HG02970 (cell line): ENCODE results near the gene SLC30A9.

Experiments
- ATAC-seq: cut with Tn5 transposase; IDR thresholded peaks from one replicate; pipeline ENCODE4 v1.9.1; 2021; ENCODE audit warnings: mild to moderate bottlenecking, moderate library complexity, moderate number of reproducible peaks; ENCODE audit not compliant: unreplicated experiment, low FRiP score

SLC30A9 gene

DNA sequence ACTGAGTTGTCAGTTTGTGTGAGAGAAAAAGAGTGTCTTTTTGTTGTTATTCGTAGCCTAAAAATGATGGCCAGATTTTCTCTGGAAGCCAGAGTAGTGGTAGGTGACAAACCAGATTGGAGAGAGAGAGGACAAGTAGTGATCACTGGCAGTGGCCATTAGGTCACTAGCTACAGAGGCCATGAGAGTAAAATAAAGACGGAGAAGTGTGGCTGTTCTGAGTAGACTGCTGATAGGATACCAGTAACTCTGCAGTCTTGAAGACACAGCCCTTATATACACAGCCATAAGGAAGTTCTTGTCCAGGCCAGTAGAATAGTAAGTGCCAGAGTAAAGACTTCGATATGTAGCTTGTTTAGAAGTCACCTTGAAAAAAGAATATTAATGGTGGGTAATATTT is 7.7 kb downstream of the SLC30A9 start:
- ATAC-seq = no peak

- ATAC-seq = no peak
Observed at GRCh38 chr4:41999321-41999720, 9.0 kb downstream of the SLC30A9 start.

GRCh38 chr4:42008011-42008786 is 17.9 kb downstream of the SLC30A9 start:
- no peak for ATAC-seq

DNA sequence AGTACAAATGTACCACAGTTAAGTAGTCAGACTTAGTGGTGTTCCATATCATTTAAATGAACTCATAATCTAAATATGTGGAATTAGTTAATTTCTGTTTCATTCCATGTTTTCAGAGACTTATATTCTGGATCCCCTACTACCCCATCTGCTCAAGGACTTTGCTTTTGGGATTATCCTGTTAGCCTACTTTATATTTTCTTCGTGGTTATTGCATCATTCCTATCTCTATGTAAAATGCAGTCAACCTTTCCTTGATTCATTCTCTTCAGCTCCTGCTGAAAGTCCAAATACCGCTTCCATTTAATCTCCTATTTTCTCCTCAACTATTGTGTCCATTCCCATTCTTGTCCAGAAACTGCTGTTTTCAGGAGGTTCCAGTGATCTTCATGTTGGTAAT is 25.1 kb downstream of the SLC30A9 start:
- ATAC-seq = no peak

GRCh38 chr4:42018451-42018850 is 28.1 kb downstream of the SLC30A9 start:
- ATAC-seq = no peak

DNA sequence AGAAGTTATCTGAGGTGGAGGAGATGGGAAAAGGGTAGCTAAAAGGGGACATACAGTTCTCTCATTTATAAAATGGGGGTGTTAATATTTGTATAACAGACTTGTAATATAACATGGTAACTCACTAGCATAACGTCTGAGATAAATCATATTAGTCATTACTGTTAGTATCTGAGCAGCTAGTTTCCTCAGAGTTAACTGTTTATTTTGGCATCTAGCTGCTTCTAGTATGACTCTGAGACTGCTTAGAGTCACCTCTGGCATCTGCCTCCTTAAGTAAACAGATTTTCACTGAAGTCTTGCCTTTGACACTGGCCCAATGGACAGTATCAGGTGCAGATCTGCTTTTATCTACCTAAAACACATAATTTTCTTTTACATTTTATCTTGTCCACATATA is 58.1 kb downstream of the SLC30A9 start:
- ATAC-seq = no peak

- no peak for ATAC-seq
Observed at GRCh38 chr4:42050516-42051249, 60.4 kb downstream of the SLC30A9 start.

DNA sequence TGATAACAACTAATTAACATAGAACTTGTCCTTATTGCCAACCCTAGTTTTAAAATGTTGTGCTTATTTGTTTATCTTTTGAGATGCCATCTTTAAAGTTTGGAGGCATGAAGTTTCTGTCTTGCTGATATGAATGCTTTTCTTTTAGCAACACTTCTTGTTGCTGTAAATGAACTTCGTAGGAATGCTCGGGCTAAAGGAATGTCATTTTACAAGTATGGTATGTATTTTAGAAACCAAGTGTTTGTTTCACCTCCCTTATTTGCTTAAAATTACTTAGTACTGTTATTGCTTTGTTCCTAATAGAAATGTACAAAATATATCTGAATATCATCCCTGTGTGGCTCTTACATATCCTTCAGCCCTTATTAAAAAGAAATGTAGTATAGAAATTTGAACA is 76.1 kb downstream of the SLC30A9 start:
- no peak for ATAC-seq

GRCh38 chr4:42067264-42067663 is 76.9 kb downstream of the SLC30A9 start:
- no peak for ATAC-seq

DNA sequence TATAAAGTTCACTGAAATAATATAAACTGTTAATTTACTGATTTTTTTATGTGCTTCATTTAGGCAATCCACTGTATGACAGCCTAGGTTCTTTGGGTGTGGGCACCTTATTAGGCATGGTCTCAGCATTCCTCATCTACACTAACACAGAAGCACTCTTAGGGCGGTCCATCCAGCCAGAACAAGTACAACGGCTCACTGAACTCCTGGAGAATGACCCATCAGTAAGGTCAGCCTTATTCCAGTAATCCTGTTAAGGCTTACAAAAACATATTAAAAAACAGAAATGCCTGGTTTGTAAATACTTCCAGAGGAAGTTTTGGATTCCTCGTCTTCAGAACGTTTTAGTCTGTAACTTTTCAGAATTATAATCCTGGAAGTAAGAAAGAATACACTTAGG is 80.1 kb downstream of the SLC30A9 start:
- no peak for ATAC-seq

DNA sequence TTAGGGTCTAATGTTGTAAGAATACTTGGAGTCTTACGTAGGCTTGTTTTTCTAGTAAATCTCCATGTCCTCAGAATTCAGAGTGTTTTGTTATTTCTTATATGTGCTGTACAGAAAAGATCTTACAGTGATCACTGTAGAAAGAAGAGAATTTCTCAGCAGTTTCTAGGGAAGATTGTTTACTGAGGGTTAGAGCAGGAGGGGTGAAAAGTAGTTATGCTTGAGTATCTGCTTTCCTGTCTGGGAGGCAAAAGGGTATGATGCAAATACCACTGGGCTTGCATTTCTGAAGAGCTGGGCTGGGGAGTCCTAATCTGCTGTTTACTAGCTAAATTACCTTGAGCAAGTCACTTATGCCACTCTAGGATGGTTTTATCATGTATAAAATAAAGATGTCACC is 84.0 kb downstream of the SLC30A9 start:
- no peak for ATAC-seq

GRCh38 chr4:42078184-42078801 is 88.0 kb downstream of the SLC30A9 start:
- peak; percentile 63 for ATAC-seq

DNA sequence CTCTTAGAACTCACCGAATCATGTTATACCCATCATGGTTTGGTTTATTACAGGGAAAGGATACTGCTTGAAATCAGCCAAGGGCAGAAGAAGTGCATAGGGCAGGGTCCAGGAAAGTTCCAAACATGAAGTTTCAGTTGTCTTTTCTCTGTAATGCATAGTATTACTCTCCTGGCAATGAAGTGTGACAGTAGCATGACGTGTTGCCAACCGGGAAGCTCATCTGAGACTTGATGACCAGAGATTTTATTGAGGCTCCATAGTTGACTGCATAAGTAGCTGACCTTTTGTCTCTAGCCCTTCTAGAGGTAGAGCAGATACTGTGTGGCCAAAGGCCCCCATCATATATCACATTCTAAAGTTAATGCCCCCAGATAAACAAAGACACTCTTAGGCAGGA is 90.0 kb downstream of the SLC30A9 start:
- no peak for ATAC-seq

DNA sequence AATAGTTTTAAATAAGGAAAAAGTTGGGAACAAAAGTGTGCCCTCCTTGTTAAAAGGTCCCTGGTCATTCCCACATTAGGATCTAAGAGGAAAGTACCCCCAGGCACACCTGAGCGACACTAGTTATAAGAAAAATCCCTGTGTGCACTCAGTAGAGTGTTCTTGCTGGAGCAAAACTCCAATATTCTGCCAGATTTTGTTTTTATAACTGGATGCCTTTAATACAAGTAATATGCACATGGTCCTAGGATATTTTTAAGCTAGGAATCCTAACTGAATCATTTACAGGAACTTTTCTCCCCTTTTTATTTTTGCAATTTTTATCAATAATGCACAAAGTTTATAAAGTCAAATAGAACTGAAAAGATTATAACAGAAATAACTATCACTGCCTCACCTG is 93.5 kb downstream of the SLC30A9 start:
- ATAC-seq = no peak

- no peak for ATAC-seq
Observed at GRCh38 chr4:42088386-42088785, 98.1 kb downstream of the SLC30A9 start.

DNA sequence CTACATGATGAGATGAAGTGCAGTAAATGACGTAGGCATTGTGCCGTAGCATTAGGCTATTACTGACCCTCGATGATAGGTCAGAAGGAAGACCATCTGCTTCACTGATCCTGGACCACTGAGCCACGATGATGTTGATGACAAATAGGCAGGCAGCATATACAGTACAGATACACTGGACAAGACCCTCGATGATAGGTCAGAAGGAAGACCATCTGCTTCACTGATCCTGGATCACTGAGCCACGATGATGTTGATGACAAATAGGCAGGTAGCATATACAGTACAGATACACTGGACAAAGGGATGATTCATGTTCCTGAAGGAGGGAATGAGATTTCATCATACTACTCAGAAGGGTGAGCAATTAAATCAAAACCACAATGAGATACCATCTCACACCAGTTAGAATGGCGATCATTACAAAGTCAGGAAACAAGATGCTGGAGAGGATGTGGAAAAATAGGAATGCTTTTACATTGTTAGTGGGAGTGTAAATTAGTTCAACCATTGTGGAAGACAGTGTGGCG is 111.2 kb downstream of the SLC30A9 start:
- no peak for ATAC-seq

- no peak for ATAC-seq
Observed at GRCh38 chr4:42104521-42104920, 114.2 kb downstream of the SLC30A9 start.

GRCh38 chr4:42112846-42113245 is 122.5 kb downstream of the SLC30A9 start:
- no peak for ATAC-seq

- ATAC-seq = no peak
Observed at GRCh38 chr4:42119886-42120285, 129.6 kb downstream of the SLC30A9 start.

DNA sequence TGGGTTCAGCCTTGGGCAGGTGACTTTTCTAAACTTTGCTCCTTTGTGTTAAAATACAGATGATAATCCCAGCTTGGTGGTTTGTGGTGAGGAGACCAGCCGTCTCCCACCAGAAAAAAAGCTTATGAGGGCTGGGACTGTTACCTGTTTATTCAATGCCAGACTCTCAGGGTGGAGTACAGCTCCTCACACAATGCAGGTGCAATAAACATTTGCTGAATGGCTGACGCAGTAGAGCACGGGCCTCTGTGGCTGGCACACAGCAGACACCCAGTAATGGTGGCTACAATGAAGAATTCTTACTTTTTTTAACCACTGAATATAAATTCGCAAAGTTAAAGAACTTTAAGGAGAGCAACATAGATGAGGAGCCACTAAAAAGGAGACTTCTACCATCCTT is 131.9 kb downstream of the SLC30A9 start:
- ATAC-seq = no peak

- ATAC-seq = no peak
Observed at GRCh38 chr4:42123071-42123644, 132.8 kb downstream of the SLC30A9 start.
